GM19468 (cell line): Measurements from ENCODE around the gene SSBP1.
A peak's percentile ranks its signal among the peaks of the same experiment; 100 is the strongest.
"Not testable (repeated sequence)": the region's sequence is repeated elsewhere in the genome, so short reads cannot be mapped to it uniquely, and the experiment has no call there.

Experiments used
- ATAC-seq: cut with Tn5 transposase; IDR thresholded peaks from one replicate; pipeline ENCODE4 v1.9.1; 2021; ENCODE audit warnings: mild to moderate bottlenecking, moderate library complexity, moderate number of reproducible peaks; ENCODE audit not compliant: unreplicated experiment; ENCODE audit errors: extremely low read depth

The SSBP1 gene

GRCh38 chr7:141737836-141738591 lies at the start of gene SSBP1:
Gene SSBP1 (plus strand): TSS chr7:141738358. CDS start chr7:141739167, 809 bp downstream.
- ATAC-seq, result peak; percentile 85

- ATAC-seq, result not testable (repeated sequence)
Observed at GRCh38 chr7:141689072-141689825, 48.9 kb upstream of the SSBP1 start.

GRCh38 chr7:141691540-141691939 lies 46.6 kb upstream of the SSBP1 start:
- ATAC-seq, result no peak

- ATAC-seq, result no peak
Observed at GRCh38 chr7:141691961-141692360, 46.2 kb upstream of the SSBP1 start.

GRCh38 chr7:141693082-141693481 lies 45.1 kb upstream of the SSBP1 start:
- ATAC-seq, result no peak

- ATAC-seq, result no peak
Observed at GRCh38 chr7:141695803-141696289, 42.3 kb upstream of the SSBP1 start.

GRCh38 chr7:141696348-141696747 lies 41.8 kb upstream of the SSBP1 start:
- ATAC-seq, result no peak

- ATAC-seq, result no peak
Observed at GRCh38 chr7:141697211-141697871, 40.8 kb upstream of the SSBP1 start.

GRCh38 chr7:141698247-141699015 lies 39.7 kb upstream of the SSBP1 start:
- no peak for ATAC-seq

GRCh38 chr7:141699860-141700259 lies 38.3 kb upstream of the SSBP1 start:
- ATAC-seq, result no peak

GRCh38 chr7:141700296-141700847 lies 37.8 kb upstream of the SSBP1 start:
- no peak for ATAC-seq

- ATAC-seq, result no peak
Observed at GRCh38 chr7:141700848-141701371, 37.2 kb upstream of the SSBP1 start.

- peak; percentile 65 for ATAC-seq
Observed at GRCh38 chr7:141701489-141702046, 36.6 kb upstream of the SSBP1 start.

- peak; percentile 81 for ATAC-seq
Observed at GRCh38 chr7:141702047-141702567, 36.1 kb upstream of the SSBP1 start, which contains the start of gene DENND11. Gene DENND11 (minus strand): TSS chr7:141702166. CDS start chr7:141702153, 13 bp downstream.

GRCh38 chr7:141702892-141703291 lies 35.3 kb upstream of the SSBP1 start:
- no peak for ATAC-seq

GRCh38 chr7:141704112-141704511 lies 34.0 kb upstream of the SSBP1 start:
- ATAC-seq, result no peak

- ATAC-seq, result no peak
Observed at GRCh38 chr7:141704741-141705140, 33.4 kb upstream of the SSBP1 start.

GRCh38 chr7:141706239-141707064 lies 31.7 kb upstream of the SSBP1 start:
- no peak for ATAC-seq
